BJ (cell line): ENCODE data around the gene ERGIC1. TPM values are rescaled to one million over a fixed set of nuclear protein-coding genes. Genes with fewer than 3 reads are reported as not detected.

Experiments
- CTCF ChIA-PET: fragments of 350-600 bp; formaldehyde crosslinking; extraction: SDS; loops from one replicate; lab custom pipeline; 2021; ENCODE audit warnings: antibody characterized with exemption, inconsistent platforms; lab: Yijun Ruan, JAX
- POLR2A ChIA-PET: fragments of 300-600 bp; sonication (Branson Sonifier 250); formaldehyde crosslinking; extraction: SDS; loops from one replicate; lab custom pipeline; 2021; ENCODE audit warnings: antibody characterized with exemption; lab: Charles Lee
- DNase-seq: peaks from one replicate; pipeline ENCODE4 v3.0.0-alpha.2; 2011; ENCODE audit warnings: low read depth
- H3K27me3 ChIP-seq: 2 replicates; pipeline ENCODE4 v1.6.0; 2011; ENCODE audit warnings: low read length; ENCODE audit not compliant: control insufficient read depth, insufficient read depth
- H3K36me3 ChIP-seq: 2 replicates; pipeline ENCODE4 v1.5.1; 2011; ENCODE audit warnings: low read length; ENCODE audit not compliant: control insufficient read depth, insufficient read depth
- H3K4me3 ChIP-seq: 2 replicates; pipeline ENCODE4 v1.5.1; 2011; ENCODE audit warnings: low read depth, mild to moderate bottlenecking, control low read depth, low read length
- polyA plus RNA-seq: library from polyadenylated mRNA; depleted of rRNA; stranded (reverse); fragments of >200 nt; gene quantifications from 2 replicates; pipeline ENCODE4 v1.2.3, GENCODE V29; 2011
- TF ChIP-seq, protein P1 (sequence below): IDR thresholded peaks from 2 replicates; pipeline ENCODE4 v1.5.1; 2011; ENCODE audit warnings: low read depth, mild to moderate bottlenecking, control low read depth, inconsistent platforms, low read length, moderate library complexity; ENCODE audit not compliant: insufficient read depth

ERGIC1 gene
- polyA plus RNA-seq, 1 experiment: 216 TPM

DNA sequence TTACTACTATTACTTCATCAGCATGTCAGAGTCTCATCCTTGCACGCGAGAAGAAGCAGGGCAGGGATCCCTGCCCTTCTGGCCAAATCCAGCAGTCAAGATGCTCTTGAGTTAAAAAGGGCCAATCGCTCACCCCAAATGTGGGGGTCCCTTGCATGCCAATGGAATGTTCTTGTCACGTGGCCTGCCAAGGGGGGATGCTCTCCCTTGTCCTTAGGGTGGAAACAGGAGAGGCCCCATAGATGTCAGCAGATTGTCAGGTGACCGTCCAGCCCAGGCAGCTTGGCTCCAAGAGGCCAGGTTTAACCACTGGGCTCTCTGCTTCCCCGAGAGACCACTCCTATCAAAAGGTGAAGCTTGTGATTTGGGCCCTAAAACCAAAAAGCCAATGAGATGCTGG lies 37.7 kb upstream of the ERGIC1 start:
- H3K27me3 ChIP-seq: no peaks in the 10 kb centered on the region
- TF ChIP-seq, protein P1, sequence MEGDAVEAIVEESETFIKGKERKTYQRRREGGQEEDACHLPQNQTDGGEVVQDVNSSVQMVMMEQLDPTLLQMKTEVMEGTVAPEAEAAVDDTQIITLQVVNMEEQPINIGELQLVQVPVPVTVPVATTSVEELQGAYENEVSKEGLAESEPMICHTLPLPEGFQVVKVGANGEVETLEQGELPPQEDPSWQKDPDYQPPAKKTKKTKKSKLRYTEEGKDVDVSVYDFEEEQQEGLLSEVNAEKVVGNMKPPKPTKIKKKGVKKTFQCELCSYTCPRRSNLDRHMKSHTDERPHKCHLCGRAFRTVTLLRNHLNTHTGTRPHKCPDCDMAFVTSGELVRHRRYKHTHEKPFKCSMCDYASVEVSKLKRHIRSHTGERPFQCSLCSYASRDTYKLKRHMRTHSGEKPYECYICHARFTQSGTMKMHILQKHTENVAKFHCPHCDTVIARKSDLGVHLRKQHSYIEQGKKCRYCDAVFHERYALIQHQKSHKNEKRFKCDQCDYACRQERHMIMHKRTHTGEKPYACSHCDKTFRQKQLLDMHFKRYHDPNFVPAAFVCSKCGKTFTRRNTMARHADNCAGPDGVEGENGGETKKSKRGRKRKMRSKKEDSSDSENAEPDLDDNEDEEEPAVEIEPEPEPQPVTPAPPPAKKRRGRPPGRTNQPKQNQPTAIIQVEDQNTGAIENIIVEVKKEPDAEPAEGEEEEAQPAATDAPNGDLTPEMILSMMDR: no peak
- H3K4me3 ChIP-seq: no peak overlapping the region
- ChIA-PET POLR2A (interaction anchor here (1.3 kb wide), 1 partner anchor 18 kb away, joined by 7 read pairs; no protein-coding TSS in a partner anchor), CTCF (interaction anchor here (1.7 to 4.8 kb wide), 3 partner anchors 25 to 135 kb away, joined by 4 to 19 read pairs (median 7); partner anchors contain the start of gene DUSP1)
- H3K36me3 ChIP-seq: no peaks in the 10 kb centered on the region
- no peak for DNase-seq

DNA sequence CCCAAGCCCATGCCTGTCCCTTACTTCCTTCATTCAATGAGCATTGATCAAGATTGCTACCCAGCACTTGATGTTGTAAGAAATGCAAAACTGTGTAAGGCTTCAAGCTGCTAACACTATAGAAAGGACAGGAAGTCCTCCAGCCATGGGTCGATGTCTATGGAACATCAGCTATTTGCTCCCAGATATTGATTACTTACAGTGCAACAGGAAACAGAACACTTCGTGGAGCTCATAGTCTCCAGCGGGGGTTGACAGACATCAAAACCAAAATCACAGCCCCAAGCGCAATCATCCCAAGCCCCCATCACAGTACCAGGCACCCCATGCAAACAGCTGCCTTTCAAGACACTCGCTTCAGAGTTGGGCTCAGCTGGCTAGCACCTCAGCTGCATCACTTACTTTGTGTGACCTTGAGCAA lies 36.3 kb upstream of the ERGIC1 start:
- Histone ChIP-seq H3K36me3 (no peaks in the 10 kb centered on the region), H3K27me3 (no peaks in the 10 kb centered on the region), H3K4me3 (no peak overlapping the region)
- TF ChIP-seq, protein P1: no peak
- CTCF ChIA-PET: interaction anchor here (0.7 to 4.8 kb wide), 10 partner anchors 9 to 152 kb away, joined by 3 to 19 read pairs (median 4); partner anchors contain the start of gene DUSP1
- DNase-seq: no peak
- POLR2A ChIA-PET: interaction anchor here (1.0 to 1.2 kb wide), 3 partner anchors 20 to 100 kb away, joined by 4 to 8 read pairs (median 4); partner anchors contain the start of gene DUSP1

DNA sequence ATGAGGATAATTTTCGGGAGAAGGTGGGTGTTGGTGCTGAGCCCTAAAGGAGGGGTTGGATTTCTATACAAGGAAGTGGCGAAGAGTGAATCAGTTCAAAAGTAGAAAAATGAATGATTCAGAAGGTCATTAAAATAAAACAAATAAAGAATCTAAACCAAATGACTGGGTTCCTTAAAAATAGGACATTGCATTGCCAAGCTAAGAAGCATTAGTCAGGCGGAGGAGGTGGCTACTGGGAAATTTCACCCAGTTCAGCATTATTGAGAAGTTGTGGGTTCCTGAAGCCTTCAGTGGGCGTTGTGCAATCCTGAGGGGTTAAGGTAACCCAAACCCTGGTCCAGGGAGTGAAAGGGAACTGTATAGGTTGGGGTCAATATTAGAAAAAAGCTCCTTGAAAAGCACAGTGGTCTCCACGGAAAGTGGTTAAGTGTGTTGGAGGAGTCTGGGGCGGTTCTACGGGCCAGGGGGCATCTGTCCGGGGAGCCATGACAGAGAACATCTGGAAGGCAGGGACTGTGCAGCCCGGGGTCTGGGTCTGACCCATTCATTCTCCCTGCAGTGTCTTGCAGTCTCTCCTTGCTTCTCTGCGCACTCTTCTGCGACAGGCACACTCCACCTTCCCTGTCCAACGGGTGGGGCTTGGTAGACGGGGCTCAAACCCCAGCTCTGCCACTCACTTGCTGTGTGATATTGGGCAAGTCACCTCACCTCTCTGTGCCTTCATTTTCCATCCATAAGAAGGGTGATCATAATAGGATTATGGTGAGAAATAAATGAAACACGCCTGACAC lies 35.4 kb upstream of the ERGIC1 start:
- Histone ChIP-seq H3K36me3 (no peaks in the 10 kb centered on the region), H3K4me3 (no peak overlapping the region), H3K27me3 (no peaks in the 10 kb centered on the region)
- peak; percentile 91 for DNase-seq
- ChIA-PET POLR2A (interaction anchor here (1.0 to 1.2 kb wide), 3 partner anchors 21 to 99 kb away, joined by 4 to 8 read pairs (median 4); partner anchors contain the start of gene DUSP1), CTCF (interaction anchor here (0.7 to 4.8 kb wide), 10 partner anchors 10 to 151 kb away, joined by 3 to 19 read pairs (median 4); partner anchors contain the start of gene DUSP1)
- TF ChIP-seq, protein P1: no peak

DNA sequence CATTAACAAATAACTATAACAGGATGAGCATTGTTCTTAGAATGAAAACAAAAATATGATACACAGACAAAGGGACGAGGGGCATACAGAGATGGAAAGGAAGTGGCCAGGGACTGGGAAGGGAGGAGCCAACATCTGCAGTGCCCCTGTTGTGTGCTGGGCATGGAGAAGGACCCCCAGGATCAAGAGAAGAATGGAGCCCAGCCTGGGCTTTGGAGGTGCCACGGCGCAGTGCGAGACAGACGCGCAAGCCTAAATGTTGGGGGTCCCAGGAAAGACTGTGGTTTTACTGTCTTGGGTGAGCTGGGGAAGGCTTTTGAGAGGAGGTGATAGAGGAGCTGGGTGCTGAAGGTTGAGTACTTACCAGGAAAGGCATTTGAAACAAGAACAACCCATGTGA lies 34.6 kb upstream of the ERGIC1 start:
- POLR2A ChIA-PET: interaction anchor here (0.5 to 0.7 kb wide), 2 partner anchors 40 to 154 kb away, joined by 3 to 4 read pairs; no protein-coding TSS in a partner anchor
- Histone ChIP-seq H3K27me3 (no peaks in the 10 kb centered on the region), H3K36me3 (no peaks in the 10 kb centered on the region), H3K4me3 (no peak overlapping the region)
- CTCF ChIA-PET: no interaction called here
- no peak for DNase-seq
- TF ChIP-seq, protein P1: no peak

DNA sequence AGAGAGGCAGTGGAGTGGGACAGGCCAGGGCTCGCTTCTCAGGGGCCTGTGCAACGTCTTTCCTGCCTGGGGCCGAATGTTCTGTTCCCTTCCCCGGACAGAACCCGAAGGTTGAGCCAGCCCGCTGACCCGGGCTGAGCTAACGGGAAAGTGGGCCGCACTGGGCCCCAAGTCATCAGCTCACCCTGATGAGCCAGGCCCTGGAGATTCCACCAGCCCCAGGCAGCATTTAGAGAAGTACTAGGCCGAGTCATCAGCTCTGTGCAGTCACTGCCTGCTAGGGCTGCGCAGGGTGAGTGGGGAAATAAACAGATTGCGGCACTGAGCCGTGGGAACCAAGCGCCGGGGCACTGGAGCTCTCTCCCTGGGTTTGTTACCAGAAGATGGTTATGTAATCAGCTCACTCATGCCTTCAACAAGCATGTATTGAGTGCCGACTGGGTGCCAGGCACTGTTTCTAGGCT lies 33.9 kb upstream of the ERGIC1 start:
- H3K4me3 ChIP-seq: no peak overlapping the region
- ChIA-PET POLR2A (interaction anchor here (0.5 to 1.1 kb wide), 6 partner anchors 29 to 155 kb away, joined by 3 to 5 read pairs (median 4); partner anchors contain the start of gene DUSP1), CTCF (interaction anchor here (0.7 to 1.1 kb wide), 6 partner anchors 23 to 58 kb away, joined by 3 to 5 read pairs (median 3); partner anchors contain the start of gene DUSP1)
- DNase-seq: peak; percentile 85
- TF ChIP-seq, protein P1: no peak
- no peaks in the 10 kb centered on the region for H3K27me3 ChIP-seq
- H3K36me3 ChIP-seq: no peaks in the 10 kb centered on the region
